Activated T-helper 9 cell treated with anti-CD3 and anti-CD28 coated beads, Interleukin-2, amount 50 U/mL, for 16 hours (primary cell): ENCODE measurements around the gene MUL1.
"Not testable (repeated sequence)": the region's sequence is repeated elsewhere in the genome, so short reads cannot be mapped to it uniquely, and the experiment has no call there.

Experiments
- DNase-seq: peaks from one replicate; pipeline ENCODE4 v3.0.0-alpha.2; 2020; ENCODE audit warnings: low read depth

Gene MUL1

GRCh38 chr1:20511518-20512428 is 3.8 kb upstream of the MUL1 start:
- no peak for DNase-seq

- no peak for DNase-seq
Measured at GRCh38 chr1:20508411-20508771, 440 bp upstream of the MUL1 start.

GRCh38 chr1:20507248-20507563 is 745 bp downstream of the MUL1 start:
- no peak for DNase-seq

GRCh38 chr1:20505488-20505887 is 2.5 kb downstream of the MUL1 start:
- no peak for DNase-seq

- no peak for DNase-seq
Measured at GRCh38 chr1:20500716-20501115, 7.2 kb downstream of the MUL1 start.

- DNase-seq: no peak
Measured at GRCh38 chr1:20499718-20500117, 8.2 kb downstream of the MUL1 start.

- no peak for DNase-seq
Measured at GRCh38 chr1:20499105-20499504, 8.8 kb downstream of the MUL1 start.

GRCh38 chr1:20498116-20498515 is 9.8 kb downstream of the MUL1 start:
- no peak for DNase-seq

- DNase-seq: no peak
Measured at GRCh38 chr1:20497506-20497905, 10.4 kb downstream of the MUL1 start.

- DNase-seq: not testable (repeated sequence)
Measured at GRCh38 chr1:20496725-20497383, 11.1 kb downstream of the MUL1 start.

- DNase-seq: no peak
Measured at GRCh38 chr1:20496241-20496661, 11.7 kb downstream of the MUL1 start.

- no peak for DNase-seq
Measured at GRCh38 chr1:20495661-20496060, 12.3 kb downstream of the MUL1 start.

GRCh38 chr1:20494609-20495311 is 13.2 kb downstream of the MUL1 start:
- no peak for DNase-seq

- peak; percentile 69 for DNase-seq
Measured at GRCh38 chr1:20493839-20494608, 13.9 kb downstream of the MUL1 start.

GRCh38 chr1:20493309-20493708 is 14.6 kb downstream of the MUL1 start:
- DNase-seq: no peak

GRCh38 chr1:20492751-20493150 is 15.2 kb downstream of the MUL1 start:
- no peak for DNase-seq

- no peak for DNase-seq
Measured at GRCh38 chr1:20491866-20492265, 16.1 kb downstream of the MUL1 start.

GRCh38 chr1:20491178-20491577 is 16.8 kb downstream of the MUL1 start:
- DNase-seq: no peak

GRCh38 chr1:20487236-20487590 is 20.7 kb downstream of the MUL1 start:
- no peak for DNase-seq

GRCh38 chr1:20486457-20487235 is 21.3 kb downstream of the MUL1 start:
- DNase-seq: no peak
